Measurements from ENCODE around the gene IQCH.

Gene IQCH

GRCh38 chr15:67212684-67213367 lies 41.8 kb upstream of the IQCH start:
- H3K27me3 ChIP-seq (ENCODE audit: insufficient read depth, low read depth), result no peaks in the 10 kb centered on the region
- no peaks in the 10 kb centered on the region; the same call in 1 of the 2 replicates for H3K36me3 ChIP-seq (ENCODE audit: insufficient read depth)
- H3K4me2 ChIP-seq, result no peak overlapping the region
- no peak for TF ChIP-seq CTCF (conservative IDR thresholded peaks at IDR 0.05; ENCODE audit: low read depth, low read length)
- H2AFZ ChIP-seq (ENCODE audit: low read depth), result no peak overlapping the region
- H3K9ac ChIP-seq, result no peak overlapping the region
- no peaks in the 10 kb centered on the region for H4K20me1 ChIP-seq (ENCODE audit: insufficient read depth)
- no peak overlapping the region for H3K27ac ChIP-seq
- no peak overlapping the region for H3K4me3 ChIP-seq (IDR thresholded peaks at IDR 0.05; ENCODE audit: insufficient read depth, low read depth, low read length)
- no peaks in the 10 kb centered on the region for H3K4me1 ChIP-seq (ENCODE audit: low read depth, poor library complexity, severe bottlenecking)
- no peaks in the 10 kb centered on the region for H3K79me2 ChIP-seq (ENCODE audit: insufficient read depth, low read depth)

- Histone ChIP-seq H3K36me3 (ENCODE audit: insufficient read depth) (no peaks in the 10 kb centered on the region), H3K4me2 (no peak overlapping the region), H4K20me1 (ENCODE audit: insufficient read depth) (no peaks in the 10 kb centered on the region), H3K4me3 (IDR thresholded peaks at IDR 0.05; ENCODE audit: insufficient read depth, low read depth, low read length) (no peak overlapping the region), H2AFZ (ENCODE audit: low read depth) (no peak overlapping the region), H3K79me2 (ENCODE audit: insufficient read depth, low read depth) (no peaks in the 10 kb centered on the region), H3K27ac (no peak overlapping the region), H3K9ac (no peak overlapping the region), H3K4me1 (ENCODE audit: low read depth, poor library complexity, severe bottlenecking) (no peaks in the 10 kb centered on the region), H3K27me3 (ENCODE audit: insufficient read depth, low read depth) (no peaks in the 10 kb centered on the region)
- no peak for TF ChIP-seq CTCF (conservative IDR thresholded peaks at IDR 0.05; ENCODE audit: low read depth, low read length)
Observed at GRCh38 chr15:67215102-67215501, 39.5 kb upstream of the IQCH start.

- Histone ChIP-seq H4K20me1 (ENCODE audit: insufficient read depth) (no peaks in the 10 kb centered on the region), H3K9ac (no peak overlapping the region), H3K79me2 (ENCODE audit: insufficient read depth, low read depth) (no peaks in the 10 kb centered on the region), H3K4me3 (IDR thresholded peaks at IDR 0.05; ENCODE audit: insufficient read depth, low read depth, low read length) (no peak overlapping the region), H3K27me3 (ENCODE audit: insufficient read depth, low read depth) (no peaks in the 10 kb centered on the region), H3K27ac (no peak overlapping the region), H3K36me3 (ENCODE audit: insufficient read depth) (no peaks in the 10 kb centered on the region), H3K4me1 (ENCODE audit: low read depth, poor library complexity, severe bottlenecking) (no peaks in the 10 kb centered on the region), H2AFZ (ENCODE audit: low read depth) (no peak overlapping the region), H3K4me2 (no peak overlapping the region)
- TF ChIP-seq CTCF (conservative IDR thresholded peaks at IDR 0.05; ENCODE audit: low read depth, low read length), result no peak
Observed at GRCh38 chr15:67216859-67217258, 37.7 kb upstream of the IQCH start.

GRCh38 chr15:67218428-67218827 lies 36.2 kb upstream of the IQCH start:
- Histone ChIP-seq H2AFZ (ENCODE audit: low read depth) (no peak overlapping the region), H3K4me1 (ENCODE audit: low read depth, poor library complexity, severe bottlenecking) (no peaks in the 10 kb centered on the region), H4K20me1 (ENCODE audit: insufficient read depth) (no peaks in the 10 kb centered on the region), H3K9ac (no peak overlapping the region), H3K4me2 (no peak overlapping the region), H3K4me3 (IDR thresholded peaks at IDR 0.05; ENCODE audit: insufficient read depth, low read depth, low read length) (no peak overlapping the region), H3K79me2 (ENCODE audit: insufficient read depth, low read depth) (no peaks in the 10 kb centered on the region), H3K27me3 (ENCODE audit: insufficient read depth, low read depth) (no peaks in the 10 kb centered on the region), H3K27ac (no peak overlapping the region), H3K36me3 (ENCODE audit: insufficient read depth) (no peaks in the 10 kb centered on the region)
- no peak for TF ChIP-seq CTCF (conservative IDR thresholded peaks at IDR 0.05; ENCODE audit: low read depth, low read length)

Measured in KMS-11 (cell line).